GM23248 (cell line): ENCODE measurements around the gene TAF1C.
"Not testable (repeated sequence)": the region's sequence is repeated elsewhere in the genome, so short reads cannot be mapped to it uniquely, and the experiment has no call there.

ENCODE experiments used
- EZH2 ChIP-seq: fragments of 200-600 bp; sonication (generic); IDR thresholded peaks from 2 replicates; pipeline ENCODE4 v1.6.1; 2018; ENCODE audit warnings: antibody characterized with exemption, mild to moderate bottlenecking; ENCODE audit not compliant: insufficient read depth, poor library complexity, severe bottlenecking
- EZH2phosphoT487 ChIP-seq: fragments of 200-600 bp; sonication (generic); IDR thresholded peaks from 2 replicates; pipeline ENCODE4 v1.6.1; 2018; ENCODE audit warnings: antibody characterized with exemption, moderate library complexity, mild to moderate bottlenecking, low read depth; ENCODE audit not compliant: insufficient read depth

DNA sequence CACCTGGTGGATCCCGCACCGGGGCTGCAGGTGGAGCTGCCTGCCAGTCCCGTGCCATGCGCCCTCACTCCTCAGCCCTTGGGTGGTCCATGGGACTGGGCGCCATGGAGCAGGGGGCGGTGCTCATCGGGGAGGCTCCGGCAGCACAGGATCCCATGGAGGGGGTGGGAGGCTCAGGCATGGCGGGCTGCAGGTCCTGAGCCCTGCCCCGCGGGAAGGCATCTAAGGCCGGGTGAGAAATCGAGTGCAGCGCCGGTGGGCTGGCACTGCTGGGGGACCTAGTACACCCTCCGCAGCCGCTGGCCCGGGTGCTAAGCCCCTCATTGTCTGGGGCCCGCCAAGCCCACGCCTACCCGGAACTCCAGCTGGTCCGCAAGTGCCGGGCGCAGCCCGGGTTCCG, 17.7 kb upstream of the TAF1C start:
- TF ChIP-seq EZH2, EZH2phosphoT487: not testable (repeated sequence)
